ENCODE measurements around the gene GID4.

GID4 gene

DNA sequence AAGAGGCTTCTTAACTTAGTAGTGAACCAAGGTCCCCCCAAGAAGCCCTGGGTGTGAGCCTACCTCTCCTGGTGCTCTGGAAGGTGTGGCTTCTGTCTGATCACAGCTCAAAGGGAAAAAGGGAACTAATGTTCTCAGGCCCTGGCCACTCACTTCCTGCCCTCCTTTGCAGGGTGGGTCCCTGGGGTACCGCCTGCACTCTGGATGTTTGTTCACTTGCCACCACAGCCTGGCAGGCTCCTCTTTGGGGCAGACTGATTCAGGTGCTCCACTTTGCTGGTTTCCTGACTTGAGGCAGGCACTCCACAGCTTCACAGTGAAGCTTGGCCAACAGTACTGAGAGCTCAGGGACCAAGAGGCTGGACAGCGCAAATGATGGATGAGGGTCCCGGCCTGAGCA is 63.4 kb downstream of the GID4 start:
- DNase-seq (ENCODE audit: low read depth): no peak

DNA sequence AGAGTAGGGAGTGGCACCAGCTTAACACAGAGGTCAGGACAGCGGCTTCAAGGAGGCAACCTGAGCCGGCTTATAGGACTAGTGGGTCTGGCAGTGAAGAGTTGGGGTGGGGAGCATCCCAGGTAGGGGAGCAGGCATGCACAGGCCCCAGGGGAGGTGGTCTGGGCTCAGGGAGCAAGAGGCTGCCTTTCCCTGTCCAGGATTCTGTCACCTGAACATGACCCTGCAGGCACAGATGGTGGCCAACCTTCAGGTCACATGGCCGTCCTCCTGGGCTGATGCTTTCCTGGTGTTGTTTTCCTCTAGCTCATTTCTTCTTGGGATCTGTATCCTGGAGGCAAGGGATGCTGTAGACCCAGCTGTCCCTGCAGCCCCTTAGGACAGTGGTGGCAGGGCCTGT is 65.8 kb downstream of the GID4 start:
- DNase-seq (ENCODE audit: low read depth): no peak

DNA sequence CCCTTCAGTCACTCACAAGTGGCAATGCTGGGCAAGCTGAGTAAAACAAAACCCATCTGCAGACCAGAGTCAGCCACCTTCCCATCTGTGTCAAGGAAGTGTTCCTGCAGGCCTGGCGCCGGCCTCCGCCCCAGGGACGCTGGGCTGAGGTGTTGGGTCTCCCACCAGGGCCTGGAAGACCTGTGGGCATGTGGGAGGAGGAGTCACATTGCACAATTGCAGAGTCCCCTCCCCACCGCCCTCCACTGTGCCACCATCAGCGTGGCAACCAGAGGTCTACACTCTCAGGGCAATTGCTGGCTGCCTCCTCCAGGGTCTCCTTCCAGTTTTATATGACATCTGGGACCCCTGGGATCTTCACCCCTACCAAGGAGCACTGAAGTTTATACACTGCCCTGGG is 66.4 kb downstream of the GID4 start:
- no peak for DNase-seq (ENCODE audit: low read depth)

DNA sequence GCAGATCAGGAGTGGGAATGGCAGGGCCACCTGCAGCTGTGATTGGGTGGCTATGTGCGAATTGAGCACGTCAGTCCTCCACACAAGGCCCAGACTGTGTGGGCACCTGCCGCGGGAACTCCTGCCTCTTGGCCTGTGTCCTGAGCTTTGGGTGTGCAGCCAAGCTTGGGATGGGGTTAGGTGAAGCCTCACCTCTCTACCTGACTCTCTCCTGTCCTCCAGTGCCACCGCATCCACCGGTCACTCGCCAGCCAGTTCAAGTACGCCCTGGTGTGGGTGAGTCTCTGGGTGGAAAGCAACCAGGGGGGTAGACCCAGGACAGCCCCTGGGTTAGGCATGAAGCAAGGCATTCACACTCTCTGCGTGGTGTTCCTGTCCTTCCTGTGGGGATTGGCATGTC is 67.0 kb downstream of the GID4 start:
- no peak for DNase-seq (ENCODE audit: low read depth)

DNA sequence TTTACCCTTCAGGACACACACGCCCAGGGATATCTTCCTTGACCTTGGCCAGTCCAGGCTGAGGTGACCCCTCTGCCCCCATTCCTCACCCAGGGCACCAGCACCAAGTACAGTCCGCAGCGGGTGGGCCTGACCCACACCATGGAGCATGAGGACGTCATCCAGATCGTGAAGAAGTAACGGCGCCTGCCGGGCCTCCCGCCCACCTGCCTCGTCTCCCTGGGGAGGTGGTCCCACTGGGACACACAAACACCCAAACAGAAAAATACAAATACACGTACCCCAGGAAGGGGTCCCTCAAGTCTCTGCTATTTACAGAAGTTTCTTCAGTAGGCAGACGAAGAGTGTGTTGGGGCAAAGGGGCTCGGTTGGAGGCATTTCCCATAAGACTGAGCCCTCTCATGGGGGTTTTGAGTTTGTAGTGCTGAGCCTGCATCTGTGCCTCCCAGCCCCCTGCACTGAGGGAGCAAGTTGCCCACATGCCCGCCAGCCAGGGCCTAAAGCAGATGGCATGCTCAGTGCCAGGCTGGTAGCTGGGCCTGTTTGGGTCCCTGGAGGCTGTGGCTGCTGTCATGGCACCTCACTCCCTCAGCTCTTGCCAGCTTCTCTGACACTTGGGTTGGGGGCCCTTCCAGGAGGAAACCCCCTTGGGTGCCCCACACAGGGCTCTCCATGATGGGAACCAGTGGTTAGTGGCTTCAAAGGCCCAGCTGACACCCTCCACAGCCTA is 68.0 kb downstream of the GID4 start:
- DNase-seq (ENCODE audit: low read depth): no peak

DNA sequence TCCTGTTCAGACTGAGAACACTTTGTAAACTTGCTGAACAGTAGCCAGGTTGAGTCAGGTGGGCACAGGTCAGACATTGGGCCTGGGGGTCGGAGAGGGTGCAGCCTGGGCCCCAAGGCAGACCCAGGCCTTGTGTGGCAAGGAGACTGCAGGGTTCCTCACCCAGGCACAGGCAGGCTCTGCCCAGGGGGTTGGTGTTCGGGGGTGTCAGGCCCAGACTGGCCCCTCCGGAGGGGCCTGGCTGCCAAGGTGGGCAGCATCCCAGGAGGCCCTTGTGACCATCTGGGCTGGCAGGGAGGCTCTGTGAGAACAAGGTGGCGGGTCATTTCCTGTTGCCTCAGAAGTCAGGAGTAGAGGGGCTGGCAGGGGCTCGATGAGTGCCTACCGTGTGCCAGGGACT is 68.8 kb downstream of the GID4 start:
- no peak for DNase-seq (ENCODE audit: low read depth)

DNA sequence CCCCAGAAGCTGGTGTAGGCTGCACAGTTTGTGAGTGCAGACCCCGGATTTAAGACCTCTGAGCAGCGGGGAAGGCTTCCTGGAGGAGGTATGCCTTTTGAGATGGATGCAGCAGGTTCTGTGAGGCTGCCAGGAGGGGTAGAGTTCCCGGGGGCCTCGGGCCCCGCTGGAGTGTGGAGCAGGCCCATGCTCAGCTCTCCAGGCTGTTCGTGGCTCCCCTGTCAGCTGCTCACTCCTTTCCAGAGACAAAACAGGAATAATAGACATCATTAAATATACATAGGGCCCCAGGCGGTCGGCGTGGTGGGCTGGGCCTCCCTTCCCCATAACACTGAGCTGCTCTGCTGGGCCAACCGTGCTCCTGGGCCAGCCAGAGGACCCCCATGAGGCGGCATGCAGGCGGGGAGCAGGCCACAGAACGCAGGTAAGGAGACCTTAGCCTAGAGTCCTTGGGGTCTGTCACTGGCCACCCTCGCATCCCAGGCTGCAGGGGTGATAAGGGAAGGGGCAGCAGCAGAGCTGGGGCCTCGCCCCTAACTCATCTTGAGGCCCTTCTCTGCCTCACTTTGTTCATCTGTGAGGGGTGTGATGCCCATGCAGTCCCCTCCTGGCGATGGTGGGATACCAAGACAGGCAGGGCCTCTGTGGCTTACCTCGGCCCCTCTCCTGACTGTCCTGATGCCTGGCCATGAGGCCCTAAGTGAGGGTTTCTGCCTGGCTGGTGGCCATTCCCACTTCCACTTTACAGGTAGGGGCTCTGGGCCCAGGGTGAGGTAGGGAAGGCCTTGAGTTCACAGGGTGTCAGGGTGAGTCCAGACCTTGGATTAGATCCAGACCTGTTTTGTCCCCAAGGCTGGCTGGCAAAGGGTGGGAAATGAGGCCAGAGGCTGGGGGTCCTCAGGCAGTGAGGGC is 69.4 kb downstream of the GID4 start, which contains the start of gene MYO15A:
MYO15A (plus strand) TSS at position 356 of the 912 bp plus-strand sequence. CDS start 10,045 bp downstream, outside the sequence.
- DNase-seq (ENCODE audit: low read depth): no peak

DNA sequence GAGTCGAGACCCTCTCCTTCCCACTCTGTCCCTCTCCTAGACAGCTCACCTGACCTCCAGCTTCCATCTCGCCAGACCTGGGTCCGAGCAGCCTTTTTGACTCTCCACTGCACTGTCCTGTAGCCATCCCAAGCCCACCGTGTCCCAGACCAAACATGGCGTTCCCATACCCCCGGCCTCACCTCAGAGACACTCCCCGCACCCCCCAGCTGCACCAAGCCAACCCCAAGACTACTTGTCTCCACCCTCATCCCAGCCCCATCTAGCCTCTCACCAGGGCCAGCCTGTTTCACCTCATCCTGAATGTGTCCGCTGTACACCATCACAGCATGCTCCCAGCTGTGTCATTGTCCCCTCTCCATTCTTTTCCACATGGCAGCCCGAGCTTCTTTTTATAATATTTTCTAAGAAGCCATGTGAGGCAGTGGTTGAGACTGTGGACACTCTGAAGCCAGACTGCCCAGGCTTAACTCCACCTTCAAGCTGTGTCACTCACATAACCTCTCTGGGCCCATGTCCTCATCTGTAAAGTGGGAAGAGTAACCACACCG is 70.8 kb downstream of the GID4 start:
- DNase-seq (ENCODE audit: low read depth): no peak

DNA sequence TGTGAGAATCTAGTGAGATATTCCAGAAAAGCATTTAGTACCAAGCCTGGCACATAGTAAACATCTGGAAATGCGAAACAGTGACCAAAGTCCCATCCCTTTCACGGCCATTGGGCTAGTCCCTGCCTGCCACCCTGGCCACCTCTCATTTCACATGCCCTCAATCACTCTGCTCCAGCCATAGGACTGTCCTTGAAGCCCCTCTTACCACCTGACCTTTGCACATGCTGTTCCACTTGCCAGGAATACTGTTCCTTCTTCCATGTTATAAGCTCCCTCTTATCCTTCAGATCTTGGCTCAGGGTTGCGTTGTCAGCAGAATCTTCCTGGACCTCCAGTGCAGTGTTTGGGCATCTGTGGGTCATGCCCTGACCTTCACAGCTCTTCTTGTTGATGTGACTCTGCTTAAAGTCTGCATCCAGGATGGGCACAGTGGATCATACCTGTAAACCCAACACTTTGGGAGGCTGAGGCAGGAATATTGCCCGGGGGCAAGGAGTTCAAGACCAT is 71.5 kb downstream of the GID4 start:
- DNase-seq (ENCODE audit: low read depth): no peak

DNA sequence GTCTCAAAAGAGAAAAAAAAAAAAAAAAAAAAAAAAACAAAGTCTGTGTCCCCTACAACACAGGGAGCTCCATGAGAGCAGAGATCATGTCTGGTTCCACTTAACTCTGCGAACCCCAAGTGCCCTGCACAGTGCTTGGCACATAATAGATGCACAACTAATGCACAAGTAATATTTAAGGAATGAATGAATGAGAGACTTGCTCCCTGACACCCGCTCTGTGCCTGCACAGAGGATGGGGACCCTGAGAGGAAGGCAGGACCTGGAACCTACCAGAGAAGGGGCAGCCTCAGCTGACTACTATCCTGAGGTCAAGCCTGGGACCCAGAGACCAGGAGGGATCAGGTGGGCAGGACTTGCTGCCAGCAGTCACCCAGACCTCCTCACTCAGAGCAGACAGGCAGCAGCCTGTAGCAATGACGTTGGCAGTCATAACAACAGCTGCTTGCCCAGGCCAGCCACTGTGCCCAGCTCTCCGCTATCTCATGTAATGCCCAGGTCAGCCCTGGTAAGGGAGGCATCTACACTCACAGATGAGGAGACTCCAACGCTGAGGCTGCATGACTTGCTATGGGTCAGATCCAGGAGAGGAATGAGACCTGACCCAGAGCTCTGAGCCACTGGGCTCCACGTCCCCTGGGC is 72.2 kb downstream of the GID4 start:
- no peak for DNase-seq (ENCODE audit: low read depth)

DNA sequence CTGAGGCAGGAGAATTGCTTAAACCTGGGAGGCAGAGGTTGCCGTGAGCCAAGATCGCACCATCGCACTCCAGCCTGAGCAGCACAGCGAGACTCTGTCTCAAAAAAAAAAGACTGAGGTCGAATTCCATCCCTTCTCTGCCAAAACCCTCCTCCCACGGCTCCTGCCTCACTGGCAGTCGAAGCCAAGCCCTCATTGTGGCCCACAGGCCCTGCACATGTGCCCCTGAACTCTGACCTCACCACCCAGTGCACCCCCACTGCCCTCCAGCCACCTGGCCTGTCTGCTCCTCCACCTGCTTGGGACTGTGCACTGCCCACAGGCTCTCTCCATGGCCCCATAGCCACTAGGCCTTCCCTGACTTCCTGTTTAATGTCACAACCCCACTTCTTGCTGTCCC is 76.3 kb downstream of the GID4 start:
- no peak for DNase-seq (ENCODE audit: low read depth)

DNA sequence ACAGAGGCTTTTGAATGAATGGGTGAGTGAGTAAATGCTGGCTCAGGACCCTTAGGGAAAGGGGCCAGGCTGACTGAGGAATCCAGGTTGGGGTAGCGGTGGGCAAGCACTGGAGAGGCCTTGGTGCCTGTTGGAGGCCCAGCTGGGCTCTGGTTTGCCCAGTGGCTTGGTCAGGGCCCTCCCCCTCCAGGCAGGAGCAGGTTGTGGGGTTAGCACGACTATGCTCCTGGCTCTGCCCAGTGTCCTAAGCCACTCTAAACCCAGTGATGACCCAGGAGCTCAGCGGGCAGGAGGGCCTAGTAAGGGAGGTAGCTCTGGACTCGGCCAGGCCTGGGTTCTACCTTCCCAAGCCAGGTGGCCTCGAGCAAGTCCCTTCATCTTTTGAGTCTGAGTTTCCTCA is 76.9 kb downstream of the GID4 start:
- no peak for DNase-seq (ENCODE audit: low read depth)

DNA sequence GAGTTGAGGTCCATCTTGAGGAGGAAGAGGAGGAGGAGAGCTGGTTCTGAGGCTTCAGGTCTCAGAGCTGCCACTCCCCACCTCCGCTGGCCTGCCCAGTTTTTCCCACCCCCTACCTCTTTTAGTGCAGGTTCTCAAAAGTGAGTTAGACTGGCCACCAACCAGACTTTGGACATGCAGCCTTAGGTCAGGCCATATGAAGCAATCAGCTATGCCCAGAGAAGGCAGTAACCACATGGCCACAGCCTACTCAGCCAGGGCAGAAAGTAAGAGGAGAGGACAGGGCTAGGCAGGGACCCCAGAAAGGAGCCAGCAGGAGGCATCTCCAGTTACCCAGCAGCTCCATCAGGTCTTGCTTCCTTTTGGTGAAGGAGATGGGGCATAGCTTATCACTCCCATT is 78.3 kb downstream of the GID4 start:
- DNase-seq (ENCODE audit: low read depth): no peak
